ENCODE data around the gene AMTN. TPM values are rescaled to one million over a fixed set of nuclear protein-coding genes. Genes with fewer than 3 reads are reported as not detected.

AMTN gene
- total RNA-seq, 4 donors from 2014 or later, result not detected

DNA sequence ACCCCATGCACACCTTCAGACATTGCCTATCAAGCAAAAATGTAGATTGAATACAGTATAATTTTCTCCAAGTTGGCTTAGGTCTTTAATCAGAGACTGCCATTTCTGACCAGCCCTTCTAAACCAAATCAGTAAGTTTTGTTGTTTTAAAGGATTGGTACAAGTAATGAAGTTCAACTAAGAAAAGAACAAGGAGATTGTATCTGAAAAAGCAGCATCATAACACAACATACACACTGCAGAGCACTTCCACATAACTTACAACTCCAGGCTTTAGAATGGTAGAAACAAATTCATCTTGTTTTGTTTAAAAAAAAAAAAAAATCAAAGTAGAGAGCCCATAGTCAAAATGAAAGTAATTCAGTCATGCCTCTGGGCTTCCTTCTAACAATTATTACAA is 57.6 kb downstream of the AMTN start:
- H3K27me3 ChIP-seq, result no peaks in the 10 kb centered on the region
- H3K4me1 ChIP-seq, result no peaks in the 10 kb centered on the region
- intact Hi-C loops (cut with DNase I; ENCODE audit: low total_unique reads), result no loop called here
- no peak overlapping the region for H3K27ac ChIP-seq
- no peak overlapping the region for H3K4me3 ChIP-seq
- H3K9me3 ChIP-seq, result no peaks in the 10 kb centered on the region
- no peak for DNase-seq
- no peaks in the 10 kb centered on the region for H3K36me3 ChIP-seq
- TF ChIP-seq POLR2A (IDR thresholded peaks at IDR 0.05), result no peak
- TF ChIP-seq, protein P1, sequence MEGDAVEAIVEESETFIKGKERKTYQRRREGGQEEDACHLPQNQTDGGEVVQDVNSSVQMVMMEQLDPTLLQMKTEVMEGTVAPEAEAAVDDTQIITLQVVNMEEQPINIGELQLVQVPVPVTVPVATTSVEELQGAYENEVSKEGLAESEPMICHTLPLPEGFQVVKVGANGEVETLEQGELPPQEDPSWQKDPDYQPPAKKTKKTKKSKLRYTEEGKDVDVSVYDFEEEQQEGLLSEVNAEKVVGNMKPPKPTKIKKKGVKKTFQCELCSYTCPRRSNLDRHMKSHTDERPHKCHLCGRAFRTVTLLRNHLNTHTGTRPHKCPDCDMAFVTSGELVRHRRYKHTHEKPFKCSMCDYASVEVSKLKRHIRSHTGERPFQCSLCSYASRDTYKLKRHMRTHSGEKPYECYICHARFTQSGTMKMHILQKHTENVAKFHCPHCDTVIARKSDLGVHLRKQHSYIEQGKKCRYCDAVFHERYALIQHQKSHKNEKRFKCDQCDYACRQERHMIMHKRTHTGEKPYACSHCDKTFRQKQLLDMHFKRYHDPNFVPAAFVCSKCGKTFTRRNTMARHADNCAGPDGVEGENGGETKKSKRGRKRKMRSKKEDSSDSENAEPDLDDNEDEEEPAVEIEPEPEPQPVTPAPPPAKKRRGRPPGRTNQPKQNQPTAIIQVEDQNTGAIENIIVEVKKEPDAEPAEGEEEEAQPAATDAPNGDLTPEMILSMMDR (IDR thresholded peaks at IDR 0.05), result no peak

GRCh38 chr4:70577220-70577927 is 59.0 kb downstream of the AMTN start:
- H3K9me3 ChIP-seq, result no peaks in the 10 kb centered on the region
- H3K27ac ChIP-seq, result no peak overlapping the region
- intact Hi-C loops (cut with DNase I; ENCODE audit: low total_unique reads), result no loop called here
- no peak overlapping the region for H3K4me3 ChIP-seq
- no peak for TF ChIP-seq POLR2A (IDR thresholded peaks at IDR 0.05)
- TF ChIP-seq, protein P1 (IDR thresholded peaks at IDR 0.05), result no peak
- no peaks in the 10 kb centered on the region for H3K27me3 ChIP-seq
- no peaks in the 10 kb centered on the region for H3K36me3 ChIP-seq
- no peak for DNase-seq
- H3K4me1 ChIP-seq, result no peaks in the 10 kb centered on the region

GRCh38 chr4:70581980-70582379 is 63.6 kb downstream of the AMTN start:
- no peak overlapping the region for H3K27ac ChIP-seq

More at GRCh38 chr4:70581980-70582379, 63.6 kb downstream of the AMTN start:
- H3K27me3 ChIP-seq, result no peaks in the 10 kb centered on the region
- intact Hi-C loops (cut with DNase I; ENCODE audit: low total_unique reads), result no loop called here
- H3K4me1 ChIP-seq, result no peaks in the 10 kb centered on the region
- no peaks in the 10 kb centered on the region for H3K9me3 ChIP-seq
- H3K36me3 ChIP-seq, result no peaks in the 10 kb centered on the region
- no peak for DNase-seq
- no peak overlapping the region for H3K4me3 ChIP-seq
- TF ChIP-seq POLR2A (IDR thresholded peaks at IDR 0.05), result no peak
- TF ChIP-seq, protein P1 (IDR thresholded peaks at IDR 0.05), result no peak

Other genes with a start within 250 kb of the AMTN start
- under 1 TPM in 1 of 4 donors, not detected in 3; 0.28 TPM for gene CABS1, start 183.6 kb upstream of the AMTN start, total RNA-seq
- gene SMR3A, start 157.8 kb upstream of the AMTN start, total RNA-seq, result not detected
- not detected for gene SMR3B, start 135.4 kb upstream of the AMTN start, total RNA-seq
- not detected for gene OPRPN, start 120.6 kb upstream of the AMTN start, total RNA-seq
- not detected for gene MUC7, start 46.4 kb upstream of the AMTN start, total RNA-seq
- not detected for gene AMBN, start 73.7 kb downstream of the AMTN start, total RNA-seq
- gene ENAM, start 110.2 kb downstream of the AMTN start, total RNA-seq, result under 1 TPM in 2 of 4 donors, not detected in 2; 0.24 to 0.83 TPM
- gene JCHAIN, start 147.9 kb downstream of the AMTN start, total RNA-seq, result 10 to 100 TPM in 1 of 4 donors, 1 to 10 TPM in 3; 4.9 to 12.7 (median 6.2) TPM
- gene UTP3, start 170.0 kb downstream of the AMTN start, total RNA-seq, result 10 to 100 TPM in 2 of 4 donors, 1 to 10 TPM in 2; 6.7 to 28.9 (median 17.1) TPM
- gene RUFY3, start 203.4 kb downstream of the AMTN start, total RNA-seq, result 100 to 1,000 TPM in 2 of 4 donors, 10 to 100 TPM in 2; 25.4 to 137 (median 75.9) TPM